ENCODE measurements around the gene KCNJ1.

The KCNJ1 gene

DNA sequence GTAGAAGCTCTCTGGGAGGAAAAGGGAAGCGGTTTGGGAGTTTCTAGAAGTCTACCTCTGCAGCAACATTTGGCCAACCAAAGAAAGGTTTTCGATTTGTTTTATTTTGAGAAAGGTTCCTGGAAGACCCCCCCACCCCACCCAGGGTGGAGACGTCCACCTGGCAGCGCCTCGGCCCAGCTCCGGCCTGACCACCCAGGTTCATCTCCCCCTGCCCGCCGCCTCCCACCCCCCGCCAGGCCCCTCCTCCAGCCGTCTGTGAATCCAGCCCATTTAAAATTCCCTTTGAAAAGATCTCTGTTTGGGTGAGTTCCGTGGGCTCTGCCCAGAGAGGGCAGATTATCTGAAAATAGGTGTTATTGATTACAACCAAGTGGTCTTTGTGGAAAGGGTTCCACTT is 43.3 kb downstream of the KCNJ1 start:
- no peak for DNase-seq (ENCODE audit: low spot score)

DNA sequence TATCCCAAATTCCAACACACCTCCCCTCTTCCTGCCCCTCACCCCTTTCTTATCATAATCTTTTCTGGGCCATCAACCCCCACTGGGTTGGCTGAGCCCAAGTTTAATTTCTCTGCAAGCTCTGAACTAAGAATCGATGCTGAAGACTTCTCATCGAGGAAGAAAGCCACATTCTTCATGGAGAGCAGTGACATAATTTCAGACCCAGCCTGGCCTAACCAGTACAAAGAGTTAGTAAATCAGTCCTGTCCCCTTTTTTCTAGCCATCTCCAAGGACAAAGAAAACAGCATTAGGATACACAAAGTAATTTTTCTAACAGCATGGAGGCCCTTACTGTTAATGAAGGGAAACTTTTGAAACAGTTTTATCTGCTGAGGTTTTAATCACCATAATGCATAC is 45.0 kb downstream of the KCNJ1 start:
- DNase-seq (ENCODE audit: low spot score) = no peak

GRCh38 chr11:128821556-128821955 is 45.5 kb downstream of the KCNJ1 start:
- DNase-seq (ENCODE audit: low spot score) = no peak

DNA sequence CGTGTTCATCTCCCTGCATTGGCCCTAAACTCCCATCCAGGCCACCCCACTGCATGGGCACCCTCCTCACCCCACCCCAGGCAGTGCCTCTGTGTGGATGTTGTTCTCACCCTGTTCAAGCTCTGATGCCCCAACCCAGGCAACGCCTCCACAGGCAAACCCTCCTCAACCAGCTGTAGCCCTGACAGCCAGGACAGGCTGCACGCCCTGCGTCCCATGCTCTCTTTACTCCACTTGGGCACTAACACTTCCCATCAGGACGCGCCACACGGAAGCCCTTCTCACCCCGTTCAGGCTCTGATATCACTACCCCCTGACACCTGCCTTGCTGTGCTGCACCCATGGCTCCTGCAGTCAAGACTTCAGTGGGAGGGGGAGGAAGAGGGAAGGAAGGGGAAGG is 47.9 kb downstream of the KCNJ1 start:
- DNase-seq (ENCODE audit: low spot score) = no peak

DNA sequence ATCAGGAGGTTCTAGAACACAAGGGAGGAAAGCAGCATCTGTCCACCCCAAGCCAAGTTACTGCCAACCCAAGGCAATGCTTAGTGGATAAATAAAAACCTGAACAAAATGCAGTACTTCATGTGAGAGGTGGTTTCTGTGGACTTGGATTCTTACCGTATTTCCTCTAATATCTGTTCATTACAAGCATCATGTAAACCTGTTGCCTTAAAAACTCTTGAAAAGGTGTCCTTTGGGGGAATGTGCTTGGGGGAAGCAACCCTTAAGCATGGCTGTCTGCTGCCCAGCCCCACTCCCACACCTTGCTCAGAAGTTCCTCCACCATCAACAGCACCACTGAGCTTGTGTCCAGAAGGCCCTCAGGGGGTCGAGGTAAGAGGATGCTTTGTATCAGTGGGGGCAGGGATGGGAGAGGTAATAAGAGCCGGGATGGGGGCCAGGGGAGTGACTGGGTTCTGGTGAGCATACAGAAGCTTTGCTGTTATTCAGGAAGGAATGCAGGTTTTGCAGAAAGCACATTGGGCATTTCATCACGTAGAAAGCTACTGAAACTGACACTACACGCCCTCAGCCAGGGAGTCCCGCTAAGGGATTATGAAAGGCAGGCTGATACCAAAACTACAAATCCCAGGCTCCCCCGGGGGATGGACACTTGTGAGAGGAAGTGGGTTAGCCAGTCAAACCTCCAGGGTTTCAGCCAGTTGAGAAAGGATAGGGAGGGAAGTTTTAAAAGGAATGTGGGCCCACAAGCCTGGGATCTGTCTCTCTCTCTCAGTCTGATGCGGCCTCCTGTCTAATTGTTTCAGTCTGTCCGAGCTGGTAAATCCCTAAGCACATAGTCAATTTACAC is 52.0 kb downstream of the KCNJ1 start:
- peak; percentile 94 for DNase-seq (ENCODE audit: low spot score)

DNA sequence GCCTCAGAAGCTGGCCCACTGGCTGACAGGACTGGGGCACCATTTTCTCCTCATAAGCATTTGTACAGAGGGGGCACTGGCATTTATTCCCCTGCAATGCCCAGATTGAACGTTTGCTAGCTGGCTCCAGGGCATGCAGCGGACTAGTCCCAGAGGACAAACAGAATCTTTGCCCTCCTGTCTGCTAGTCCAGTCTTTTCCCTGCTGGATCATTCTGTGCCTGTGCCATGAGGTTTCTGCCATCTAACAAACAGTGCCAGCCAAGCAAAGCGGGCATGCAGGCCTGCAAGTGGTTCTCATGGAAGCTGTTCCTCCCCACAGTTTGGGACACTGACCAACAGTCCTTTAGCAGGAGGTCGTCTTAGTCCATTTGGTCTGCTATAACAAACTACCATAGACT is 53.4 kb downstream of the KCNJ1 start:
- DNase-seq (ENCODE audit: low spot score) = no peak

DNA sequence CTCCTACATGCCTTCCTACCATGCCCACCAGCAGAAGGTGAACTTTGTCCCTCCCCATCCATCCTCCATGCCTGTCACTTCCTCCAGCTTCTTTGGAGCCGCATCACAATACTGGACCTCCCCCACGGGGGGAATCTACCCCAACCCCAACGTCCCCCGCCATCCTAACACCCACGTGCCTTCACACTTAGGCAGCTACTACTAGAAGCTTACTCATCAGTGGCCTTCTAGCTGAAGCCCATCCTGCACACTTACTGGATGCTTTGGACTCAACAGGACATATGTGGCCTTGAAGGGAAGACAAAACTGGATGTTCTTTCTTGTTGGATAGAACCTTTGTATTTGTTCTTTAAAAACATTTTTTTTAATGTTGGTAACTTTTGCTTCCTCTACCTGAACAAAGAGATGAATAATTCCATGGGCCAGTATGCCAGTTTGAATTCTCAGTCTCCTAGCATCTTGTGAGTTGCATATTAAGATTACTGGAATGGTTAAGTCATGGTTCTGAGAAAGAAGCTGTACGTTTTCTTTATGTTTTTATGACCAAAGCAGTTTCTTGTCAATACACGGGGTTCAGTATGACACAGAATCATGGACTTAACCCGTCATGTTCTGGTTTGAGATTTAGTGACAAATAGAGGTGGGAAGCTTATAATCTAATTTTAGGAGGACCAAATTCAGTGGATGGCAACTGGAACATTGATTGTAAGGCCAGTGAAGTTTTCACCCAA is 56.1 kb downstream of the KCNJ1 start:
- DNase-seq (ENCODE audit: low spot score) = no peak

- no peak for DNase-seq (ENCODE audit: low spot score)
Measured at GRCh38 chr11:128809128-128809527, 58.0 kb downstream of the KCNJ1 start.

GRCh38 chr11:128807909-128808308 is 59.2 kb downstream of the KCNJ1 start:
- DNase-seq (ENCODE audit: low spot score) = no peak

- DNase-seq (ENCODE audit: low spot score) = peak; percentile 19
Measured at GRCh38 chr11:128806506-128807261, 60.4 kb downstream of the KCNJ1 start.

DNA sequence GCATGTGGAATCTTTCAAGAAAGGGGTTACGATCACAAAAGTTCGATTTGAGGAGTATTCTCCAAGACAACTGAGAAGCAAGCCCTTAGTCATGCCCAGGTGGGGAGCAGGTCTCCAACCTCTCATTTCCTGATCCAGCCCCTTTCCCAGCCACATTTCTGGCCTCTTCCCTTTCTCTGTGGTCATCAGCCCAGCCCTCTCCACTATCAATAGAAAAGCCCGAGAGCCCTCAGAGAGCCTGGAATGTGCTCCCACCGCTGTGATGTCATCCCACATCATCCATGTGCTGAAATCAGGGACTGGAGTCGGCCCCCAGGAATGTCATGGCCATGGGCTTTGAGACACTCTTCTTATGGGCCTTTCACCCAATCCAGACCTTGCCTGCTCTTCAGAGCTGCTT is 62.6 kb downstream of the KCNJ1 start:
- peak; percentile 14 for DNase-seq (ENCODE audit: low spot score)

- DNase-seq (ENCODE audit: low spot score) = no peak
Measured at GRCh38 chr11:128803449-128804245, 63.4 kb downstream of the KCNJ1 start.

DNA sequence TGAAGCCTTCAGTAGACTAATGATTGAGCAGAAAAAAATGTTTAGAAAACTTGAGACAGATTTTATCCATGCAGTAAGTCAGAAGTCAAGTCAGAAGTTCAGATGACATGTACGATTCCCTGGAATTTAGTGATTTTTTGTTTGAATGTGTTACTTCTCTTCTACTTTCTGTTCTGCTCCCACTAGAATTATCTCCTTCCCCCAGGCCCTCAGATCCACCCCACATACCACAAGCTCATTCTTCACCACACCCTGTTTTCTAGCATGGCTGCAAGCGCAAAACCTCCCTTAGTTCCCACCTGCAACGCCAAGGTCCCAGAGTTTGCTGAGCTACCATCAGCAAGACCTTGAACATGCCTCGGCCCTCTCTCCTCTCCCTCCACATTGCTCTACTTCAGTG is 64.1 kb downstream of the KCNJ1 start:
- DNase-seq (ENCODE audit: low spot score) = no peak

GRCh38 chr11:128802358-128802981 is 64.6 kb downstream of the KCNJ1 start:
- DNase-seq (ENCODE audit: low spot score) = peak; percentile 65

DNA sequence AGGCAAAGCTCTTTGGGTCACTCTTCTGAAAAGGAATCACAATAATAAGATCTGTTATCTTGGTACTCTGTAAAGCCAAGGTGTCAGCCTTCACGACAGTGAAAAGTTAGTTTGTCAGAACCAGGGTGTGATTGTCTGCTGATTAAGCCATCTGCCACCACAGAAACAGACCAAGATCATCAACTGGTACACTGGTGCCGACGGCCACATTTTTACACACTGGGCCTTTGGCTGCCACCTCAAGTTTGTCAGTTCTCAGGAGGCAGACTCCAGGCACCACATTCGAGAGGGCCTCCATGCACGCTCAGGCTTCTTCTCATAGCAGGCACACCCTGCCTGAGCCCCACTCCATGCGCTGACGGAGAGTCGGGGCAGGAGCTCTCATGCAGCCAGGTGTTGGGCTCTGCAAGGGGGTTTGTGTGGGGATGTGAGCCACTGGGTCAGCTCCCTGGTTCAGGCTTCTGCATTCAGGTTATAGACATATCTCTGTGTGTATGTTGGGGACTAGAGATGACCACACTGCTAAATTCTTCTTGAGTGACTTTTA is 66.2 kb downstream of the KCNJ1 start:
- no peak for DNase-seq (ENCODE audit: low spot score)

DNA sequence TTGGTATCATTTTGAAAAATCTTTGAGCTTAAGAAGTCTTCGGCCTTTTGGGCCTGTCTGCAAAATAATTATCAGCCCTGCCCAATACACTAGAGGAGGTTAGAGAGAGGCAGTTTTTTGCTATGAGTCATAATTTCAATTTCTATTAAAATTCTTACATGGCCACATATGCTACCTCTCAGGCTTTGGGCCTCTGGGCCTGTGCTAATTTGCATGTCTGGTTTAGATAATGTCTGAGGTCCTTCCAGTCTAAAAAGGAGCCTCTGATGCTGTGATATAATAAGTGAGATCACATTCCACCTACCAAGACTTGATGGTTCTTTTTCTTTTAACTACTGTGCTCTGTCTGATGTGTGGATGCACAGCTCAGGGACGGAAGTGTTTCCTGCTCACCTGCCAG is 70.8 kb downstream of the KCNJ1 start:
- DNase-seq (ENCODE audit: low spot score) = peak; percentile 50

DNA sequence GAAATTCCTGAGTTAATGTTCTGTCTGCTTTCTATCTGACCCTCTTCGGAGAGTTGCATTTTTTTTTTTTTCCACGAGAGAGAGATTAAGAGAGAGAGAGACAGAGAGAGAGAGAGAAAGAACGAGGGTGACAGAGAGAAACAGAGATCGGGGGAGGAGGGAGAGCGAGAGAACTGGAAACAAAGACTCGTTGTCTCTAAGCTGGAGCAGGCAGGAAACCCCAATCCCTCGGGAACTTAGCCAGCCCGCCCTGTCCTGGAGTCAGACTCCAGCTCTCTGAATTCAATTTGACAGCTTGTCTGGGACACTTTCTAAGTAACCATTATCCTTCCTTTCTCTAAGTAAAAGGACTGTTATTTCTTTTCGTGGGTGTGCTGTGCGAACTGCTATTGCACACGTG is 76.9 kb downstream of the KCNJ1 start:
- DNase-seq (ENCODE audit: low spot score) = peak; percentile 59

DNA sequence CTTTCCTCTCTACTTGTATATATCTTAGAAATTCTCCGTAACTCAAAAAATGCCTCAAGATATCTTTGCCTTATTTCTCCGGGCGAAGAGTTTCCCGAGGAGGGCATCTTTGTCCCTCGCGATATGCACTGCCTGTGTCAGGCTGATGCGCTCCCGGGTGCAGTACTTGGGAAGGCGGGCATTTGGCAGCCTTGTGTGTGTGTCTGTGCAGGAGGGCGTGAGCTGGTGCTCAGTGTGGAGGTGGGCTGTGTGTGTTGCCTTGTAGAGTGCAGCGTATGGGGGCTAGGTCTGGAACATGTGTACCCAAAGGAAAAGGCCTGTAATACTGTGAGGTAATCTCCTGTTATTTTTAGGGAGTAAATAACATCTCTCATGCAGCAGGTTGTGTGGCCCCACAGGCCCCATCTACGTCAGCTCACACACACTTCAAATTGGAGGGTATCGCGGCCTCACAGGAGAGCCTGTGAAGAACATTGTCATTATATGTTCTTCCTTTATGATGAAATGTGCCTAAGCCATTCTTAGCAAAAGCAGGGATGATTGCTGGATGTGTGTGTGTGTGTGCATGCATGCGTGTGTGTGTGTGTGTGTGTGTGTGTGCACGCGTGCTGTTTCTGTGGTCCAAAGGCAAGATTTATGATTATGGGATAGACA is 77.5 kb downstream of the KCNJ1 start:
- DNase-seq (ENCODE audit: low spot score) = no peak
